HG03442 (cell line): ENCODE data around the gene PLA2G6.

Source experiments
- ATAC-seq: cut with Tn5 transposase; IDR thresholded peaks from one replicate; pipeline ENCODE4 v1.9.1; 2021; ENCODE audit warnings: mild to moderate bottlenecking, moderate library complexity; ENCODE audit not compliant: unreplicated experiment

The PLA2G6 gene

GRCh38 chr22:38181453-38182200 lies at the start of gene PLA2G6:
TSS of gene PLA2G6 (minus strand) at chr22:38181830. CDS start at chr22:38169426, 12,404 bp downstream.
- peak; percentile 86 for ATAC-seq

- ATAC-seq: no peak
These were observed 49.3 kb upstream of the PLA2G6 start for GRCh38 chr22:38230916-38231315.

DNA sequence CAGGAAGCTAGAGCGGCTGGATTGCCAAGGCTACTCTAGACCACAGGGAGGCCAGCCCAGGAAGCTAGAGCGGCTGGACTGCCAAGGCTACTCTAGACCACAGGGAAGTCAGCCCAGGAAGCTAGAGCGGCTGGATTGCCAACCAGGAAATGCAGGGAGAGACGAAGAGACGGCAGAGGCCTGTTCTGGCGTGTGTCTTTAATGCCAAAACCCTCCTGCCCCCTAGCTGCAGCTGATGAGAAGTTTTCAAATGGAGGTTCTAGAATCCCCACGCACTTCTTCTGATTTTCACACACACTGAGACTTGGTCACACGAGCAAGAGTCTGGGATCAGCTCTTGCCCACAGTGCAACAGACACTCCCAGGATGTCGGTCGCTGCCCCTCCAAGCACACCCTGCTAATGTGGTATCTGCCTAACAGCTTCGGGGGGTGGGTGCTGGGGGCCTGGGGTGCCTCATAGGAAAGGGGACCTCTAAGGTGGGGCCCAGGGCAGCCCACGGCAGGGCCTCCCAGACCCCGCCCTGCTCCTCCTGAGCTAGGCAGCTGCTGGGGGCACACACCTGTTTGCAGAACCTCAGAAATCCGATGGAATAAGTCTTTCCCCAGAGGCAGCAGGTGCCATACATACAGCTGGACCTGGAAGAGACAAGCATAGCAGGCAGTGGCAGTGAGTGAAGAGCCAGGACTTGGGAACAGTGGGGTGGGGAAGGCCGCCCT lies 48.6 kb upstream of the PLA2G6 start:
- no peak for ATAC-seq

- no peak for ATAC-seq
These were observed 47.5 kb upstream of the PLA2G6 start for GRCh38 chr22:38228873-38229740.

DNA sequence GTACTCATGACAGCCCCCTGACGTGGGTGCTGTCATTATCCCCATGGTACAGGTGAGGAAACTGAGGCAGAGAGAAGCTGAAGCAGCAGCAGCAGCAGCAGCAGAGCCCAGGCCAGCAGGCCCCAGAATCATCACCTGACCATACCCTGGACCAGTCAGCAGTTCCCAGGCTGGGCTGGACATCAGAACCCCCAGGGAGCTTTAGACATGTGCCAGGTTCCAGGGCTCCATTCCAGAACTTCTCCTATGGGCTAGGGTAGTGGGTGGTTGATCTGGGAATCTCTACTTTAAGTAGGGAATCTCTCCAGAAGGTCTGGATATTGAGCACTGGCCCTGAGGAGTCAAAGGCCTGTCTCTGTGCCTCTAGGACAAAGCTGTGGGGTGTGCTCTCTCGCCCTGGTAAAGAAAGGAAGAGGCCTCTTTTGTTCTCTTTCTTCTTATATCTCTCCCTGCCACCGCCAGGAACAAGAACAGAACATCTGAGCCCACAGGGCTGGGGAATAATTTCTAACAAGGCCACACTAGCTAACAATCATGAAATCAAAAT lies 46.8 kb upstream of the PLA2G6 start:
- no peak for ATAC-seq

DNA sequence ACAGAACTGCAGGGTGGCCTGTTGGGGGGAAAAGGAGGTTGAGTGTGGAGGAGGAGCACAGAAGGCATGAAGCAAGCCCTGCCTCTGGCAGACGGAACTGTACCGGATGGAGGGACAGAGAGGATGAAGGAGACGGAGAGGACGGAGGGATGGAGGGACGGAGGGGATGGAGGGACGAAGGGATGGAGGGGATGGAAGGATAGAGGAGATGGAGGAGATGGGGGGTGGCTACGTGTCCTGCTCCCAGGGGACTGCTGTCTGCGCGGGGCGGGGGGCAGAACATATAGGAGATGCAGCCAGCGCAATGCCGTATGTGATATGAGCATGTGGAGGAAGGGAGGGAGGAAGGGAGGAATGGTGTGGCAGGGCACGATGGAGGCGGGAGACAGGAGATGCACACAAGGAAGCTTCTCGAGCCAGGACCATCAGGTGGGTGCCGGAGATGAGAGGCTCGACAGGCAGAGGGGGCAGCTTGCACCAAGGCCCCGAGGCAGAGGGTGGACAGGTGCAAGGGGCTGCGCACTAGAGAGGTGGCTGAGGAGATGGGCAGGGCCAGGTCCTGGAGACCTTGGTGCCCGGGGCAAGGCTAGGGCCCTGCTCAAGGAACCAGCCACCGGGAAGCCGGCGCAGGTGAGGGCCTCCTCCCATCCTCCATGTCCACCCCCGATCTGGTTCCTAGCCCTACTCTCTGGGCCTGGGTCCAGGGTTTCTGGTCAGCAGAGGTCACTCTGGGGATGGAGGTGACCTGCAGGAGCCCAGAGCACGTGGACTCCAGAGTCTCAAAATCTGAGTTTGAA lies 45.4 kb upstream of the PLA2G6 start:
- no peak for ATAC-seq

GRCh38 chr22:38223289-38223960 lies 41.8 kb upstream of the PLA2G6 start:
- ATAC-seq: no peak

GRCh38 chr22:38222797-38223119 lies 41.1 kb upstream of the PLA2G6 start:
- ATAC-seq: no peak

DNA sequence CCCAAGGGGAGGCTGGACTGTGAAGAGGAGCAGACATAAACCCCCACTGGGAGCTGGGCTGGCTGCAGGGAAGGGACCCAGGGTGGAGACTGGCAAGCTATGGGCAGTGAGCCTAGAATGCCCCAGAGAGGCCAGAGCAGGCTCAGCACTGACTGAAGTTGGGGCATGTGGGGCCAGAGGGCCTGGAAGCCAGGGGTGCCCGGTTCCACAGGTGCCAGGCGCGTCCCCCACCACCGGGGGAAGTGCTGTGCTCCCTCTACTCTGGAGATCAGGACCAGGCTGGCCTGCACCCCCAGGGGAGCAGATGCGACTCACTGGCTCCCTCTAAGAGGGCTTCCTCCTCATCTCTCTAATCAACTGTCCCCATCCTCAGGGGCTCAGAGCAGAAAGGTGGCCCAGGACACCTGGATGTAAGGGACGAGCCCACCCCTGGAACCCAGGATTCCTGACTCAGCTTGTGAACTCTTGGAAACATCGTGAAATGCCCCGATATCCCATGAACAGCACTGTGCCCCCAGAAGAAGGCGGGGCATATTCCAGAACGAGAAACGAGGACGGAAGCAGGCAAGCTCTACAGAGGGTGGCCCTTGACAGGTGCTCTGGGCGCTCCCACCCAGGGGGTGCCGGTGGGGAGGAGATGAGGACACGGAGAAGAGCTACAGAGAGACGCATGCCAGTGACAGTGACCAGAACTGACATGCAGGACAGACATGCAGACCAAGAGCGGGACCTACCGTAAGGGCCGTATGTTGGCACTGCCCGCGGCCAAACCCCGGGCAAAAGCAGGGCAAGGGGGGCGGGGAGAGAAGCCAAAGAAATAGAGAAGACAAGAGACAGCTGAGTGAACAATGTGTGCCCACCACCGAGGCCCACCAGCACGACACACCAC lies 40.5 kb upstream of the PLA2G6 start:
- no peak for ATAC-seq

DNA sequence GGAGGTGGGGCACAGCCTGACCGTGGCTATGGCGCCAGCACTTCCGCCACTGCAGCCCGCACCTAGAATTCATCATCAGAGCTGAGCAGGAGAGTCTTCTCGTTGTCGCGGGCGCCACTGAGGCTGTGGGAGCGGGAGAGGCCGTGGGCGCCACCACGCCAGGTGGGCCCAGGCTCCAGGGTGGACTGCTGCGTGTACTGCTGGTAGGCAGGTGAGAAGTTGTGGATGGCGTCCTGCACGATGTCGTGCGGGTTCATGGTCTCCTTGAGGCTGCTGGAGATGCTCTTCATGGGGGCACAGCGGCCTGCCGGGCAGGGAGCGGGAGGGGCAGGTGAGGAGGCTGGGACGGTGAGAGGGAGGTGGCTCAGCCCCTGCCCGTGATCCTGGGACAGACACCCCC lies 39.8 kb upstream of the PLA2G6 start:
- ATAC-seq: no peak

DNA sequence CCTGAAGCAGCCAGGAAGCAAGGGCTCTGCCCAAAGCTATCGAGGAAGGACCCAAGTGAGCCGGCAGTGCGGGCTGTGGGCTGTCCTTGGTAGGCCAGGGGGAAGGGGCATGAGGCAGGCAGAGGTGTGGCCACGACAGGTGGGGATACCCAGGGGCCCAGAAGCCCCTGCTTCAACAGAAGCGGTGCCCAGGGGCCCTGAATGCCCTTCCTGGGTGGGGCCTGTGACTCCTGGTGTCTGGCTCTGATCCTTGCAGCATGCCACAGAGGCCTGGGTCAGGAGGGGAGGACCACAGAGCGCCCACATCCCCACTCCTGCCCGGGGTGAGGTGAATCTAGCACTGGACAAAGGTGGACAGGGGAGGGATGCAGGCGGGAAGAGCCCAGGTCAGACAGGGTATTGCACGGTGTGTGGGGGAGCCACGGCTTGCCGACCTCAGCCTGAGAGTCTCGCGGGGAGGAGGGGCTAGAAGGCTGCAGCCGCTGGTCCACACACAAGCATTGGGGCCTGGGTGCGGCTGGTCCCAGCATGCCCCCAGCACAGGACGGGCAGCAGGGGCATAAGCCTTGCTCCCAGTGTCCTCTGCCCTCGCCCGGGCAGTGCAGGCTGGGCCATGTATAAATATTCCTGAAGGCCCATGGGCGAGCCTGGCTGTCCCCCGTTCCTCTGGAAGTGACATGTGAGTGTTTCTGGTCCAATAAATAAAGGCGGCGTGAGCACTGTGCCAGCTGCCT lies 39.2 kb upstream of the PLA2G6 start:
- ATAC-seq: no peak

GRCh38 chr22:38220163-38220562 lies 38.5 kb upstream of the PLA2G6 start:
- ATAC-seq: no peak

GRCh38 chr22:38219632-38220031 lies 38.0 kb upstream of the PLA2G6 start:
- ATAC-seq: no peak

DNA sequence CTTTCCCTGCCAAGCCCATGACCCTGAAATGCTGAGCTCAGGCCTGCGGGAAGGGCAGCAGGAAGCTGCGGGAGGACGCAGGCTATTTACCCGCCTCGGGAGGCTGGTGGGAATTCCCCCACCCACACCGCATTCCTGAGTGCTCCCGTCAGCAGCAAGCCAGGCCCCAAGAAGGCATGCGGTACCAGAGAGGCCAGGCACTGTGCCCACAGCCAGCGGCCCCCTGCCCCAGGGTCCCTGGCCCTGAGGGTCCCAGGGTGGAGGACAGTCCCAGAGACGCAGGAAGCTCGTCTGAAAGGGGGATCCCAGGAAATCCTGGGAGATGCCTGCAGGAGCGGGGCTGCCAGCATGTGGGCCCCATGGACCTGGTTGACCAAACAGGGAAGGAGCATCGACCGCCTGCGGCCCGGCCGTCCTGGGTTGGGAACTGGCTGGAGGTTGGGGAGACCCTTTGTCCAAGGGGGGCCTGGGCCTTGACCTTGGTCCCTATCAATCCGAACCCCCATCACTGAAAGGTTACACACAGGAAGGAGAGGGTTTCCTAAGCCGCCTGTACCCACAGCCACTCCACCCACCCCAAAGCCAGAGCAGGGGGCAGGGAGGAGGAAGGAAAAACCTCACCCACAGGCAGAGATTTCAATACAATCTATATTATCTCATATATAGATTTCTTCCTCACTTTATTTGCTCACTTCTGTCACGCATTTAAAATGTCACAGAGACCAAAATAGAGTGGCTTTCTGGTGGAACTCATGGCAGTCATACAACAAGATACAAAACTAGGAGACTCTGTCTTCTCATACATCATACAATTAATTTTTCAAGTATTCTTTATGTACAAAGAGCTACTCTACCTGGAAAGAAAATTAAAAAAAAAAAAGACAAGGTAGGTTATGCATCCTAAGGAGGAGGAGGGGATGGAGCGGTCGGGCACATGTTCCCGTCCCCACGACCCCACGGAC lies 37.3 kb upstream of the PLA2G6 start:
- ATAC-seq: no peak

DNA sequence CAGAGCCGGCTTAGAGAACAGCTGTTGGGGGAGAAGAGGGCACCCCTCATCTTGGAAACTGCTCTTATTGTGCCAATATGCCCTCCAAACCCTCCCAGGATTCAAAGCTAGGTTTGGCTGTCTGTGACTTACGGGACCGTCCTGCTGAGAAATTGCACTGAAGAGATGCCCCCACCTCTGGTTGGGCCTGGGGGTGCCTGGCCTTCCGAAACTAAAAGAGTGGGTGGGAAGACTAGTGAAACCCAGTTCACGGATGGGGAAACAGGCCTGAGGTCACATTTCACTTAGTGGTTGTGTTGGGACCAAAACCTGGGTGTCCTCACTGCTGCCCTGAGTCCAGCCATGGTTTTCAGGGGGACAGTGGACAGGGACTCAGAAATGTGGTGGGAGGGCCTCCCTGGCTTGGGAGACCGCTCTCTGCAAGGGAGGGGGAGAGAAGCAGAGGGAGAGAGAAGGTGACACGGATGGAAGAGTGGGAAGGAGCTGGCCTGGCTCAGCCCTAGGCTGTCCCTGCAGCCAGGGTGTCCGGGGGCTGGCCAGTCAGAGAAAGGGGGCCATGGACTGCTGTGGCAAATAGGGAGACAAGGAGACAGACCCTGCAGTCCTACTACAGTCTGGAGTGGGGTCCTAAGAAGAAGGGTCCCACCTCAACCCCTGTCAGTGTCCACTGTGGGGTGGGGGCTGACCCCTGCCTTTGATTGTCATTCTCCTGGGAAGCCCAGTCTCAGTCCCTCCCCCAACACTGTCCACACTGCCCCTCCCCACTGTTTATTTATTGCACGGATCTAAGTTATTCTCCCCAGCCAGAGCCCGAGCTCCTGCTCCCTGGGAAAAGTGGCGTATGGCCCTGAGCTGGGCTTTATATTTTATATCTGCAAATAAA lies 33.8 kb upstream of the PLA2G6 start:
- no peak for ATAC-seq
